ENCODE results near the gene PDE7B. TPM values are rescaled to one million over a fixed set of nuclear protein-coding genes. Genes with fewer than 3 reads are reported as not detected.

Gene PDE7B
- total and polyA plus RNA-seq, 2 of the 13 experiments (the other 11 are each of a cell fraction or from before 2014, with no cell fraction given): not detected

- ATAC-seq (no peak), FAIRE-seq (no peak), DNase-seq (ENCODE audit: low spot score) (no peak)
- TF ChIP-seq ZNF292 (CRISPR knock-in tag; IDR thresholded peaks at IDR 0.05; ENCODE audit: borderline replicate concordance, low read depth) (no peak), ZNF891 (CRISPR knock-in tag; IDR thresholded peaks at IDR 0.05) (no peak), STAT6 (CRISPR knock-in tag; IDR thresholded peaks at IDR 0.05; ENCODE audit: borderline replicate concordance) (no peak), SATB2 (CRISPR knock-in tag; IDR thresholded peaks at IDR 0.05) (no peak), MXD3 (CRISPR knock-in tag; IDR thresholded peaks at IDR 0.05) (no peak), HMG20A (CRISPR knock-in tag; IDR thresholded peaks at IDR 0.05; ENCODE audit: borderline replicate concordance) (no peak), ZBTB7A (CRISPR knock-in tag; IDR thresholded peaks at IDR 0.05) (no peak), CSRNP2 (CRISPR knock-in tag; conservative IDR thresholded peaks at IDR 0.05; ENCODE audit: low read depth) (no peak), LBX2 (CRISPR knock-in tag; IDR thresholded peaks at IDR 0.05; ENCODE audit: borderline replicate concordance) (no peak), U2AF1 (optimal IDR thresholded peaks at IDR 0.05; ENCODE audit: low read depth, low read length) (no peak)
- no peak overlapping the region for H3K27ac ChIP-seq (ENCODE audit: extremely low read length, insufficient read depth, low read length)
- no peak overlapping the region for H3K9ac ChIP-seq (ENCODE audit: insufficient read depth, low read depth, low read length)
- H3K4me3 ChIP-seq (replicated peaks in 1 of 3; ENCODE audit: insufficient read depth in 1 of 3, low read depth in 2 of 3, low read length in 3 of 3): no peak overlapping the region
- no peaks in the 10 kb centered on the region for H3K79me2 ChIP-seq (ENCODE audit: insufficient read depth, low read length)
- no peaks in the 10 kb centered on the region for H3K9me3 ChIP-seq (ENCODE audit: low read length)
- ChIA-PET CTCF (ENCODE audit: low intra/inter-chr PET ratio, low total read pairs) (no interaction called here), POLR2A (no interaction called here)
- no peaks in the 10 kb centered on the region for H3K36me3 ChIP-seq (replicated peaks in 1 of 2; ENCODE audit: control insufficient read depth in 1 of 2, insufficient read depth in 2 of 2, low read length in 2 of 2)
- no peak overlapping the region for H2AFZ ChIP-seq (ENCODE audit: low read length)
- no peaks in the 10 kb centered on the region for H4K20me1 ChIP-seq (ENCODE audit: insufficient read depth, low read length)
- WGBS (ENCODE audit: low lambda C conversion rate): 9% methylated on average over 3 of the region's 3 CpGs
- intact Hi-C loops (cut with micrococcal nuclease; ENCODE audit: unreplicated experiment): no loop called here
- BruUV-seq (replicated peaks): no TSS peak
- H3K4me1 ChIP-seq (ENCODE audit: insufficient read depth, low read length): no peaks in the 10 kb centered on the region
- no peaks in the 10 kb centered on the region for H3K27me3 ChIP-seq (ENCODE audit: control insufficient read depth in 1 of 2, insufficient read depth in 2 of 2, low read length in 2 of 2)
- H3K4me2 ChIP-seq (ENCODE audit: low read depth, low read length): no peak overlapping the region
- in situ Hi-C loops (cut with HindIII; ENCODE audit: extremely low pct_ligation_motif_present, low pct_unique_long_range_greater_than_20kb): no loop called here
Measured at GRCh38 chr6:135946674-135947073, 95.2 kb downstream of the PDE7B start.
